Stimulated activated CD4-positive, alpha-beta T cell treated with anti-CD3 and anti-CD28 coated beads, Interleukin-2, amount 100 ng/mL, for 4 hours (primary cell): ENCODE results near the gene CUTA.
A peak's percentile ranks its signal among the peaks of the same experiment; 100 is the strongest.
"Not testable (repeated sequence)": the region's sequence is repeated elsewhere in the genome, so short reads cannot be mapped to it uniquely, and the experiment has no call there.

Source experiments
- DNase-seq: peaks from one replicate; pipeline ENCODE4 v3.0.0-alpha.2; 2020; ENCODE audit warnings: low read depth

The CUTA gene

GRCh38 chr6:33405386-33405940 lies 12.4 kb downstream of the CUTA start:
- DNase-seq = no peak

GRCh38 chr6:33404884-33405283 lies 13.0 kb downstream of the CUTA start:
- DNase-seq = no peak

- DNase-seq = not testable (repeated sequence)
These were observed 18.0 kb downstream of the CUTA start for GRCh38 chr6:33399881-33400280.

GRCh38 chr6:33398601-33399000 lies 19.3 kb downstream of the CUTA start:
- not testable (repeated sequence) for DNase-seq

GRCh38 chr6:33397541-33397940 lies 20.4 kb downstream of the CUTA start:
- no peak for DNase-seq

GRCh38 chr6:33392979-33393378 lies 24.9 kb downstream of the CUTA start:
- no peak for DNase-seq

- DNase-seq = no peak
These were observed 25.3 kb downstream of the CUTA start for GRCh38 chr6:33392595-33392948.

- no peak for DNase-seq
These were observed 25.8 kb downstream of the CUTA start for GRCh38 chr6:33391922-33392594.

GRCh38 chr6:33391278-33391921 lies 26.5 kb downstream of the CUTA start, which contains the start of gene KIFC1:
TSS of gene KIFC1 (plus strand) at chr6:33391823. CDS start at chr6:33391986, 163 bp downstream.
- peak; percentile 98 for DNase-seq

- no peak for DNase-seq
These were observed 27.1 kb downstream of the CUTA start for GRCh38 chr6:33390767-33391277.

GRCh38 chr6:33390173-33390572 lies 27.7 kb downstream of the CUTA start:
- DNase-seq = no peak

- no peak for DNase-seq
These were observed 33.3 kb downstream of the CUTA start for GRCh38 chr6:33384581-33385020.

- DNase-seq = no peak
These were observed 34.3 kb downstream of the CUTA start for GRCh38 chr6:33383427-33384185.

GRCh38 chr6:33380272-33380981 lies 37.5 kb downstream of the CUTA start:
- DNase-seq = no peak

GRCh38 chr6:33379184-33379583 lies 38.7 kb downstream of the CUTA start:
- DNase-seq = not testable (repeated sequence)

GRCh38 chr6:33377171-33377570 lies 40.7 kb downstream of the CUTA start:
- no peak for DNase-seq

- no peak for DNase-seq
These were observed 42.7 kb downstream of the CUTA start for GRCh38 chr6:33375143-33375671.

GRCh38 chr6:33373960-33374910 lies 43.7 kb downstream of the CUTA start:
- no peak for DNase-seq

- no peak for DNase-seq
These were observed 45.3 kb downstream of the CUTA start for GRCh38 chr6:33372526-33373123.

GRCh38 chr6:33371901-33372300 lies 46.0 kb downstream of the CUTA start:
- not testable (repeated sequence) for DNase-seq
